Mammary epithelial cell (primary cell): ENCODE data around the gene GRB14.

ENCODE experiments used
- EZH2 ChIP-seq: IDR thresholded peaks from 2 replicates; pipeline ENCODE4 v1.6.1; 2012; ENCODE audit warnings: low read length, inconsistent platforms, borderline replicate concordance
- TF ChIP-seq, protein P1 (sequence below), 2 donors: IDR thresholded peaks in 1 of 2; conservative IDR thresholded peaks in 1 of 2; 2 replicates each; pipeline ENCODE4 v1.5.1; 2011 to 2012; ENCODE audit warnings: inconsistent platforms in 2 of 2, low read length in 2 of 2, mild to moderate bottlenecking in 2 of 2, control low read depth in 1 of 2, low read depth in 1 of 2; ENCODE audit not compliant: insufficient read depth in 1 of 2; ENCODE audit errors: extremely low read depth in 1 of 2

DNA sequence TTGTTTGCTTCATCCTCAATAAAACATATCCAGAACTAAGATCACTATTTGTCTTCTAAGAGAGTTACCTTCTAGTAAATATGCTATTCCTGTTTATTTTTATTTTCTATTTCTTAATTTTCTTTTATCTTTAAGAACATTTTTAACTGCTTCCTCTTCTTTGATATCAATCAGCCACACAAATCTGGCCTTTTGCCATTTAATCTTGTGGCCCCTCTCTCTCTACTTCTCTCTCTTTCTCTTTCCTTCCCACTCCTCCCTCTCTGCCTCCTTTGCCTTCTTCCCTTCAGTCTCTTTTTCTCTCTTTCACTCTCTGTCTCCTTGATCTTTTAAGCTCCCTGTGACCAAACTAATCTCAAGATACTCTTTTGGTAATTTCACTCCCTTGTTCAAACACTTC is 108.4 kb downstream of the GRB14 start:
- TF ChIP-seq, protein P1, sequence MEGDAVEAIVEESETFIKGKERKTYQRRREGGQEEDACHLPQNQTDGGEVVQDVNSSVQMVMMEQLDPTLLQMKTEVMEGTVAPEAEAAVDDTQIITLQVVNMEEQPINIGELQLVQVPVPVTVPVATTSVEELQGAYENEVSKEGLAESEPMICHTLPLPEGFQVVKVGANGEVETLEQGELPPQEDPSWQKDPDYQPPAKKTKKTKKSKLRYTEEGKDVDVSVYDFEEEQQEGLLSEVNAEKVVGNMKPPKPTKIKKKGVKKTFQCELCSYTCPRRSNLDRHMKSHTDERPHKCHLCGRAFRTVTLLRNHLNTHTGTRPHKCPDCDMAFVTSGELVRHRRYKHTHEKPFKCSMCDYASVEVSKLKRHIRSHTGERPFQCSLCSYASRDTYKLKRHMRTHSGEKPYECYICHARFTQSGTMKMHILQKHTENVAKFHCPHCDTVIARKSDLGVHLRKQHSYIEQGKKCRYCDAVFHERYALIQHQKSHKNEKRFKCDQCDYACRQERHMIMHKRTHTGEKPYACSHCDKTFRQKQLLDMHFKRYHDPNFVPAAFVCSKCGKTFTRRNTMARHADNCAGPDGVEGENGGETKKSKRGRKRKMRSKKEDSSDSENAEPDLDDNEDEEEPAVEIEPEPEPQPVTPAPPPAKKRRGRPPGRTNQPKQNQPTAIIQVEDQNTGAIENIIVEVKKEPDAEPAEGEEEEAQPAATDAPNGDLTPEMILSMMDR (conservative IDR thresholded peaks at IDR 0.05 in 1 of 2, IDR thresholded peaks at IDR 0.05 in 1 of 2; ENCODE audit: extremely low read depth in 1 of 2, insufficient read depth in 1 of 2, low read depth in 1 of 2, low read length in 2 of 2): no peak
- no peak for TF ChIP-seq EZH2
